Stimulated activated naive CD8-positive, alpha-beta T cell treated with anti-CD3 and anti-CD28 coated beads, Interleukin-15, amount 100 ng/mL, for 72 hours (primary cell): Measurements from ENCODE around the gene COL17A1.

ENCODE experiments used
- ATAC-seq: fragments of 150-1000 bp; cut with Tn5 transposase; 2 replicates; pipeline ENCODE4 v1.10.0; 2021; ENCODE audit warnings: mild to moderate bottlenecking, moderate library complexity
- DNase-seq, 2 donors: peaks; one replicate each; pipeline ENCODE4 v3.0.0; 2021 to 2022
- H3K27ac Mint-ChIP-seq, 2 donors: one replicate each; pipeline ENCODE4 v1.8.0; 2022; ENCODE audit warnings: mild to moderate bottlenecking in 2 of 2, mixed read lengths in 2 of 2, moderate library complexity in 2 of 2
- H3K27me3 Mint-ChIP-seq: one replicate; pipeline ENCODE4 v1.8.0; 2022; ENCODE audit warnings: mixed read lengths
- H3K4me1 Mint-ChIP-seq: one replicate; pipeline ENCODE4 v1.8.0; 2022; ENCODE audit warnings: mild to moderate bottlenecking, mixed read lengths
- H3K4me3 Mint-ChIP-seq, 2 donors: one replicate each; pipeline ENCODE4 v1.8.0; 2022; ENCODE audit warnings: mild to moderate bottlenecking in 2 of 2, mixed read lengths in 2 of 2, moderate library complexity in 1 of 2
- H3K9me3 Mint-ChIP-seq, 2 donors: one replicate each; pipeline ENCODE4 v1.8.0; 2022; ENCODE audit warnings: mixed read lengths in 2 of 2

COL17A1 gene

GRCh38 chr10:104076743-104077160, 8.9 kb downstream of the COL17A1 start:
- no peak for DNase-seq
- ATAC-seq, result no peak
- Mint-ChIP-seq H3K4me3 (no peak overlapping the region), H3K4me1 (no peaks in the 10 kb centered on the region), H3K9me3 (no peaks in the 10 kb centered on the region), H3K27ac (no peak overlapping the region), H3K27me3 (no peaks in the 10 kb centered on the region)

- no peak for ATAC-seq
- H3K4me3 Mint-ChIP-seq, result no peak overlapping the region
Measured at GRCh38 chr10:104074505-104074904, 11.2 kb downstream of the COL17A1 start.

GRCh38 chr10:104072786-104073185, 12.9 kb downstream of the COL17A1 start:
- DNase-seq, result no peak
- ATAC-seq, result no peak
- Mint-ChIP-seq H3K9me3 (no peaks in the 10 kb centered on the region), H3K4me1 (no peaks in the 10 kb centered on the region), H3K27ac (no peak overlapping the region), H3K4me3 (no peak overlapping the region), H3K27me3 (no peaks in the 10 kb centered on the region)

More at GRCh38 chr10:104074505-104074904, 11.2 kb downstream of the COL17A1 start:
- no peak for DNase-seq
- Mint-ChIP-seq H3K9me3 (no peaks in the 10 kb centered on the region), H3K27ac (no peak overlapping the region), H3K4me1 (no peaks in the 10 kb centered on the region), H3K27me3 (no peaks in the 10 kb centered on the region)

- no peaks in the 10 kb centered on the region for H3K27me3 Mint-ChIP-seq
- H3K4me1 Mint-ChIP-seq, result no peaks in the 10 kb centered on the region
- no peaks in the 10 kb centered on the region for H3K9me3 Mint-ChIP-seq
- DNase-seq, result no peak
- H3K4me3 Mint-ChIP-seq, result no peak overlapping the region
- ATAC-seq, result no peak
- H3K27ac Mint-ChIP-seq, result no peak overlapping the region
Measured at GRCh38 chr10:104069613-104070012, 16.1 kb downstream of the COL17A1 start.

GRCh38 chr10:104067525-104067924, 18.2 kb downstream of the COL17A1 start:
- Mint-ChIP-seq H3K4me1 (no peaks in the 10 kb centered on the region), H3K27me3 (no peaks in the 10 kb centered on the region), H3K27ac (no peak overlapping the region), H3K9me3 (no peaks in the 10 kb centered on the region), H3K4me3 (no peak overlapping the region)
- no peak for DNase-seq
- no peak for ATAC-seq

GRCh38 chr10:104066945-104067344, 18.7 kb downstream of the COL17A1 start:
- Mint-ChIP-seq H3K4me1 (no peaks in the 10 kb centered on the region), H3K9me3 (no peaks in the 10 kb centered on the region), H3K27ac (peak overlapping the region in 1 of 2 donors; percentile 10), H3K4me3 (no peak overlapping the region), H3K27me3 (no peaks in the 10 kb centered on the region)
- DNase-seq (no peak), ATAC-seq (no peak)

- no peaks in the 10 kb centered on the region for H3K9me3 Mint-ChIP-seq
- H3K27ac Mint-ChIP-seq, result no peak overlapping the region
- DNase-seq, result no peak
- no peaks in the 10 kb centered on the region for H3K4me1 Mint-ChIP-seq
- ATAC-seq, result no peak
- no peaks in the 10 kb centered on the region for H3K27me3 Mint-ChIP-seq
- H3K4me3 Mint-ChIP-seq, result no peak overlapping the region
Measured at GRCh38 chr10:104065748-104066147, 19.9 kb downstream of the COL17A1 start.

- H3K27ac Mint-ChIP-seq, result no peak overlapping the region
- DNase-seq (no peak), ATAC-seq (no peak)
- no peaks in the 10 kb centered on the region for H3K27me3 Mint-ChIP-seq
- no peak overlapping the region for H3K4me3 Mint-ChIP-seq
- H3K9me3 Mint-ChIP-seq, result no peaks in the 10 kb centered on the region
- no peaks in the 10 kb centered on the region for H3K4me1 Mint-ChIP-seq
Measured at GRCh38 chr10:104061196-104061595, 24.5 kb downstream of the COL17A1 start.

- no peak overlapping the region for H3K4me3 Mint-ChIP-seq
- ATAC-seq, result no peak
- no peaks in the 10 kb centered on the region for H3K4me1 Mint-ChIP-seq
- H3K27ac Mint-ChIP-seq, result no peak overlapping the region
- DNase-seq, result no peak
- no peaks in the 10 kb centered on the region for H3K27me3 Mint-ChIP-seq
- no peaks in the 10 kb centered on the region for H3K9me3 Mint-ChIP-seq
Measured at GRCh38 chr10:104059364-104059763, 26.3 kb downstream of the COL17A1 start.

GRCh38 chr10:104057717-104058116, 28.0 kb downstream of the COL17A1 start:
- no peak overlapping the region for H3K27ac Mint-ChIP-seq
- no peak overlapping the region for H3K4me3 Mint-ChIP-seq

GRCh38 chr10:104056619-104057273, 28.9 kb downstream of the COL17A1 start:
- H3K27ac Mint-ChIP-seq, result no peak overlapping the region
- no peaks in the 10 kb centered on the region for H3K4me1 Mint-ChIP-seq
- H3K9me3 Mint-ChIP-seq, result no peaks in the 10 kb centered on the region
- DNase-seq (no peak), ATAC-seq (no peak)
- H3K4me3 Mint-ChIP-seq, result no peak overlapping the region
- H3K27me3 Mint-ChIP-seq, result no peaks in the 10 kb centered on the region

More at GRCh38 chr10:104057717-104058116, 28.0 kb downstream of the COL17A1 start:
- Mint-ChIP-seq H3K4me1 (no peaks in the 10 kb centered on the region), H3K9me3 (no peaks in the 10 kb centered on the region), H3K27me3 (no peaks in the 10 kb centered on the region)
- no peak for ATAC-seq
- DNase-seq, result no peak

- ATAC-seq (no peak), DNase-seq (no peak)
- Mint-ChIP-seq H3K27me3 (no peaks in the 10 kb centered on the region), H3K4me3 (no peak overlapping the region), H3K27ac (peak overlapping the region in 1 of 2 donors; percentile 4), H3K9me3 (no peaks in the 10 kb centered on the region), H3K4me1 (no peaks in the 10 kb centered on the region)
Measured at GRCh38 chr10:104054430-104054829, 31.2 kb downstream of the COL17A1 start.

- DNase-seq, result no peak
- Mint-ChIP-seq H3K4me3 (no peak overlapping the region), H3K4me1 (no peaks in the 10 kb centered on the region), H3K9me3 (no peaks in the 10 kb centered on the region), H3K27ac (peak overlapping the region; percentile 36 to 56), H3K27me3 (no peaks in the 10 kb centered on the region)
- no peak for ATAC-seq
Measured at GRCh38 chr10:104053201-104053600, 32.5 kb downstream of the COL17A1 start.

GRCh38 chr10:104052431-104052830, 33.2 kb downstream of the COL17A1 start:
- H3K27me3 Mint-ChIP-seq, result no peaks in the 10 kb centered on the region
- H3K27ac Mint-ChIP-seq, result no peak overlapping the region
- ATAC-seq (no peak), DNase-seq (no peak)
- H3K4me3 Mint-ChIP-seq, result no peak overlapping the region
- H3K4me1 Mint-ChIP-seq, result no peaks in the 10 kb centered on the region
- H3K9me3 Mint-ChIP-seq, result no peaks in the 10 kb centered on the region

- no peak overlapping the region for H3K27ac Mint-ChIP-seq
- H3K27me3 Mint-ChIP-seq, result no peaks in the 10 kb centered on the region
- H3K4me1 Mint-ChIP-seq, result no peaks in the 10 kb centered on the region
- DNase-seq (no peak), ATAC-seq (no peak)
- no peak overlapping the region for H3K4me3 Mint-ChIP-seq
- no peaks in the 10 kb centered on the region for H3K9me3 Mint-ChIP-seq
Measured at GRCh38 chr10:104049504-104050250, 36.0 kb downstream of the COL17A1 start.

GRCh38 chr10:104046651-104047050, 39.0 kb downstream of the COL17A1 start:
- Mint-ChIP-seq H3K9me3 (no peaks in the 10 kb centered on the region), H3K4me1 (peaks cover 6% of the 10 kb centered on the region), H3K27ac (no peak overlapping the region), H3K27me3 (no peaks in the 10 kb centered on the region), H3K4me3 (no peak overlapping the region)
- ATAC-seq (no peak), DNase-seq (no peak)
